DOHH2 (cell line): ENCODE results near the gene KDM4C.
"Not testable (repeated sequence)": the region's sequence is repeated elsewhere in the genome, so short reads cannot be mapped to it uniquely, and the experiment has no call there.

Experiments used
- EZH2phosphoT487 ChIP-seq: fragments of 200-600 bp; sonication (generic); IDR thresholded peaks from 2 replicates; pipeline ENCODE4 v1.6.1; 2017; ENCODE audit warnings: borderline replicate concordance, mild to moderate bottlenecking, antibody characterized with exemption, low read length, moderate library complexity, mixed read lengths
- TF ChIP-seq, protein P1 (sequence below): fragments of 200-600 bp; sonication (generic); IDR thresholded peaks from one replicate; pipeline ENCODE4 v1.5.1; 2014; ENCODE audit warnings: antibody characterized with exemption, mild to moderate bottlenecking, low read depth, low read length; ENCODE audit not compliant: poor library complexity, severe bottlenecking

DNA sequence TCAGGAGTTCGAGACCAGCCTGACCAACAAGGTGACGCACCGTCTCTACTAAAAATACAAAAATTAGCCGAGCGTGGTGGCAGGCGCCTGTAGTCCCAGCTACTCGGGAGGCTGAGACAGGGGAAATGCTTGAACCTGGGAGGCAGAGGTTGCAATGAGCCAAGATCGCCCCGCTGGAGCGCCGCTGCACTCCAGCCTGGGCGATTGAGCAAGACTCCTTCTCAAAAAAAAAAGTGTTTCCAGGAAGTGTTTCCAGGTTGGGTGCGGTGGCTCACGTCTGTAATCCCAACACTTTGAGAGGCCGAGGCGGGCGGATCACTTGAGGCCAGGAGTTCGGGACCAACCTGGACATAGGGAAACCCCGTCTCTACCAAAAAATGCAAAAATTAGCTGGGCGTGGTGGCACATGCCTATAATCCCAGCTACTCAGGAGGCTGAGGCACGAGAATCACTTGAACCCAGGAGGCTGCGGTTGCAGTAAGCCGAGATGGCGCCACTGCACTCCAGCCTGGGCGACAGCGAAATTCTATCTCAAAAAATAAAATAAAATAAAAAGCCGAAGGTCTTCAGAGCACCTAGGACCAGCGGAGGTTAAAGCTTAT lies 42.5 kb upstream of the KDM4C start:
- TF ChIP-seq, protein P1, sequence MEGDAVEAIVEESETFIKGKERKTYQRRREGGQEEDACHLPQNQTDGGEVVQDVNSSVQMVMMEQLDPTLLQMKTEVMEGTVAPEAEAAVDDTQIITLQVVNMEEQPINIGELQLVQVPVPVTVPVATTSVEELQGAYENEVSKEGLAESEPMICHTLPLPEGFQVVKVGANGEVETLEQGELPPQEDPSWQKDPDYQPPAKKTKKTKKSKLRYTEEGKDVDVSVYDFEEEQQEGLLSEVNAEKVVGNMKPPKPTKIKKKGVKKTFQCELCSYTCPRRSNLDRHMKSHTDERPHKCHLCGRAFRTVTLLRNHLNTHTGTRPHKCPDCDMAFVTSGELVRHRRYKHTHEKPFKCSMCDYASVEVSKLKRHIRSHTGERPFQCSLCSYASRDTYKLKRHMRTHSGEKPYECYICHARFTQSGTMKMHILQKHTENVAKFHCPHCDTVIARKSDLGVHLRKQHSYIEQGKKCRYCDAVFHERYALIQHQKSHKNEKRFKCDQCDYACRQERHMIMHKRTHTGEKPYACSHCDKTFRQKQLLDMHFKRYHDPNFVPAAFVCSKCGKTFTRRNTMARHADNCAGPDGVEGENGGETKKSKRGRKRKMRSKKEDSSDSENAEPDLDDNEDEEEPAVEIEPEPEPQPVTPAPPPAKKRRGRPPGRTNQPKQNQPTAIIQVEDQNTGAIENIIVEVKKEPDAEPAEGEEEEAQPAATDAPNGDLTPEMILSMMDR: not testable (repeated sequence)
- not testable (repeated sequence) for TF ChIP-seq EZH2phosphoT487
